H4 (cell line): ENCODE results near the gene PDIA5. TPM values are rescaled to one million over a fixed set of nuclear protein-coding genes. Genes with fewer than 3 reads are reported as not detected.

ENCODE experiments used
- DNase-seq: peaks from one replicate; pipeline ENCODE4 v3.0.0-alpha.2; 2015; ENCODE audit warnings: low spot score
- total RNA-seq: library from RNA; depleted of rRNA; stranded (reverse); fragments of >200 nt; shearing (Covaris generic); gene quantifications from 2 replicates; pipeline ENCODE4 v1.2.3, GENCODE V29; 2014; rRNA removed

Gene PDIA5
- total RNA-seq, 1 experiment from 2014 or later = 18.2 TPM

DNA sequence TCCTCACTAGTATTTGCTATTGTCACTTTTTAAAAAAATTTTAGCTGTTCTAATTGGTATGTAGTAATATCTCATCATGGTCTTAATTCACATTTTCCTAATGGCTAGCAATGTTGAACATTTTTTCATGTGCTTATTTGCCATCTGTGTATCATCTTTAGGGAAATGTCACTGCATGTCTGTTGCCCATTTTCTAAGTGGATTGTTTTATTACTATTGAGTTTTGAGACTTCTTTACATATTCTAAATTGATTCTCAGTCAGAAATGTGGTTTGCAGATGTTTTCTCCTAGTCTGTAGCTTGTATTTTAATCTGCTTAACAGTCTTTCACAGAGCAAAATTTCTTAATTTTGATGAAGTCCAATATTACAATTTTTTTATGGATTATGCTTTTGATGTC is 101.3 kb downstream of the PDIA5 start:
- no peak for DNase-seq

GRCh38 chr3:123168605-123169004 is 101.8 kb downstream of the PDIA5 start:
- no peak for DNase-seq

GRCh38 chr3:123169492-123169929 is 102.7 kb downstream of the PDIA5 start:
- no peak for DNase-seq

GRCh38 chr3:123169930-123170329 is 103.1 kb downstream of the PDIA5 start:
- no peak for DNase-seq

DNA sequence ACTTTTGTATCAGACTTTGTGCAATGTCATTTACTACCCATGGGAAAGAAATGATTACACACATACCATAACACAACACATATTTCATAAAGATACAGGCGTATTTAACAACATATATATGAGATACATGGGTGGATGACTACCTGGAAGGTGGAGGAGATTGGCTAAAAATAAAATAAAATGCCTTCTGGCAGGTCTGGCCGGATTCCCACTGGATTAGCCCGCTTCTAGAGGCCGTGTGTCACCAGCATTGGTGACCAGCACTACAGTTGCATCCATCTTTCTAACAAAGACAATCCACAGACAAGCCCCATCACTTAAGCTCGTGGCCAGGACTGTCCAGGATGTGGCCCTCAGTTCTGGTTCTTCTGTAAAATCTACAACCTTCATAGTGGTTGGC is 114.0 kb downstream of the PDIA5 start:
- no peak for DNase-seq

GRCh38 chr3:123186695-123187094 is 119.9 kb downstream of the PDIA5 start:
- DNase-seq = no peak

DNA sequence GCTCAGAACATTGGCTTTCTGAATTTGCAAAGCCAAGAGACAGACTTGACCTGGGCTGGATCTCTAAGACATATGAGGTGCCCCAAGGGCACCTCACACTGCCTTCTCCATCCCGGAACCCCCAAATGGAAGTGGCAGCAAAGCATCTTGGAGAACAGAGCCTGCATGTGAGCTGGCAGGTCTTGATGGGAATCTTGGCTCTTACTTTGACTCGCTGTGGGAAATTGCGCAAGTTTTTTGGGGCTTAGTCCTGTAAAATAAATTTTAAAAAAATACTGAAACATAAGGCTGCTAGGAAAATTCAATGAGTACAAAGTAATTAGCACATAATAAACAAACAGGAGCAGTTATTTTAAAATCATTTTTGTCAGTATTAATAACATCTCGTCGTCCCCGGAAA is 121.2 kb downstream of the PDIA5 start:
- DNase-seq = no peak

DNA sequence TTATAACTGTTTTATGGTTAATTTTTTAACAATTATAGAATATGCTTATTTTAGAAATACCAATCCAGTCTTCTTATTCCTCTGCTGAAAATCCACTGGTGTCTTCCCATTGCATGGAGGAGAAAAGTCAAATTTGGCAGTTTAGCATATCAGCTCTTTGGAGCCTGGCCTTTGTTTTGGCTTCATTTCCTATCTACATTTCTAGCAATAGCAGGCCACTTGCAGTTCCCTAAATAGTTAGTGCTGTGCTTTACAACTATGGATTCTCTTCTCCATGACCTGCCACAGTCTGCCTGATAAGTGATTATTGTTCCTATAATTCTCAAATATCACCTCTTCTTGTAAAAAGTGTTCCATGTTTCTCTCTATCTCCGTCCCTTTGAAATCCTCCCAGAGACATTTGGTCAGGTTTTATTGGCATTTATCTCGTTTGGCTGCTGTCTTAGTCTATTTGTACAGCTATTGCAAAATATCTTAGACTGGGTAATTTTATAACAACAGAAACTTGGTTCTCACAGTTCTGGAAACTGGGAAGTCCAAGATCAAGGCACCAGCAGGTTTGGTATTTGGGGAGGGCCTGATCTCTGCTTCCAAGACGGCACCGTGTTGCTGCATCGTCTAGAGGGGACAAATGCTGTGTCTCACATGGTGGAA is 126.8 kb downstream of the PDIA5 start:
- no peak for DNase-seq

GRCh38 chr3:123194552-123194951 is 127.7 kb downstream of the PDIA5 start:
- no peak for DNase-seq

- no peak for DNase-seq
Measured at GRCh38 chr3:123198372-123198771, 131.5 kb downstream of the PDIA5 start.

DNA sequence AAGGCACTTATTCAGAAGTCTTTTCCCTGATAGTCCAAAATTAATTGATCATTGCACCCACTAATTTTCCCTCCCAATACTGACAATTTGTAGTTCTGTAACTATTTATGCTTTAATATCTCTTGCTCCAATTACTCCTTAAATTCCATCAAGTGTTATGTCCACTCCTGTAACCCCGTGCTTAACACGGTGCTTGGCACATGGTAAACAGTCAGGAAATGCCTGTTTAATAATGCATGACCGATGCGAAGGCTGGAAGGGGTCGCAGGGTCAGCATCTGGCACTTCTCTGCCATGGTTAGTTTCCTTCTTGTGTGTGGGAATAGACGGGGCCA is 134.4 kb downstream of the PDIA5 start:
- no peak for DNase-seq

- DNase-seq = peak; percentile 94
Measured at GRCh38 chr3:123201557-123202427, 135.0 kb downstream of the PDIA5 start, which contains the start of gene SEC22A. Gene SEC22A, plus strand, starts transcription at chr3:123201943. Its CDS starts 7,275 bp downstream, at chr3:123209218.

DNA sequence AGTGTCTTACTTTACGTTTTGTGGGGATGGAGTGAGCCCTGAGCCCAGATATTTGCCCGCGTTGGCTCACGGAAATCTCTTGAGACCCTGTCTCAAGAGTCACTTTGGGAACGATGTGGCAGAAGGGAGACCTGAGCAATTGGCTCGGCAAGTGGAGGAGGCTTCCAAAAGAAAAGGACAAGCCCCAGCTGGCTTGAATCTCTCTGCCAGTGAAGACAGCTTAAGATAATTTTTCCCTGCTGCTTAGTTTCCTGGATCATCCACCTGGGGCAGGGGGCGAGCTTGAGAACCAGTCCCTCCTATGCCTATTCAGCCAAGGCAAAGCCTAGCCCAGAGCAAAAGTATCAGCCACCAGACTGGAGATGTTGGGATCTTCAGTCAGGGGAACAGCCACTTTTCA is 135.6 kb downstream of the PDIA5 start:
- no peak for DNase-seq

Other genes with a start within 250 kb of the PDIA5 start
- not detected in 2 replicates for gene SEMA5B, start 39.3 kb upstream of the PDIA5 start, total RNA-seq
- gene SEC22A, start 134.9 kb downstream of the PDIA5 start, total RNA-seq = 58.4 and 66.6 TPM in 2 replicates